SU-DHL-6 (cell line): ENCODE data around the gene CHD2.

Experiments used
- H2AFZ ChIP-seq: fragments of 200-600 bp; sonication (generic); 2 replicates; pipeline ENCODE4 v1.6.1; 2014; ENCODE audit warnings: low read depth, mild to moderate bottlenecking, moderate library complexity, mixed read lengths, antibody characterized with exemption, low read length; ENCODE audit not compliant: severe bottlenecking
- H3F3A ChIP-seq: fragments of 200-600 bp; shearing (Covaris generic); 2 replicates; pipeline ENCODE4 v1.6.0; 2016; ENCODE audit warnings: antibody characterized with exemption, mild to moderate bottlenecking; ENCODE audit not compliant: insufficient read depth
- H3K27ac ChIP-seq: fragments of 200-600 bp; sonication (generic); 2 replicates; pipeline ENCODE4 v1.5.1; 2016; ENCODE audit warnings: low read depth, mild to moderate bottlenecking, low read length, moderate library complexity, mixed read lengths
- H3K27me3 ChIP-seq: fragments of 200-600 bp; sonication (generic), shearing (Covaris generic); 2 replicates; pipeline ENCODE4 v1.6.0; 2014; ENCODE audit warnings: mild to moderate bottlenecking, low read length
- H3K36me3 ChIP-seq: fragments of 200-600 bp; sonication (generic); 2 replicates; pipeline ENCODE4 v1.6.1; 2014; ENCODE audit warnings: mild to moderate bottlenecking, low read length, mixed read lengths
- H3K4me2 ChIP-seq: fragments of 300-600, 200-600 bp; shearing (Covaris generic), sonication (generic); 2 replicates; pipeline ENCODE4 v1.6.0; 2014; ENCODE audit warnings: low read length, low read depth, mild to moderate bottlenecking; ENCODE audit not compliant: poor library complexity, severe bottlenecking
- H3K4me3 ChIP-seq: fragments of 200-600 bp; sonication (generic); 2 replicates; pipeline ENCODE4 v1.5.1; 2014; ENCODE audit warnings: antibody characterized with exemption, low read length, mild to moderate bottlenecking, mixed read lengths; ENCODE audit not compliant: insufficient read depth, poor library complexity, severe bottlenecking
- H3K79me2 ChIP-seq: fragments of 200-600 bp; sonication (generic); 2 replicates; pipeline ENCODE4 v1.6.1; 2014; ENCODE audit warnings: mild to moderate bottlenecking, low read length, moderate library complexity; ENCODE audit not compliant: insufficient read depth
- H3K9ac ChIP-seq: fragments of 200-600 bp; sonication (generic); 2 replicates; pipeline ENCODE4 v1.7.0; 2014; ENCODE audit warnings: mild to moderate bottlenecking, low read length
- H3K9me2 ChIP-seq: fragments of 200-600 bp; sonication (generic); replicated peaks from 2 replicates; pipeline ENCODE4 v1.6.1; 2014; ENCODE audit warnings: low read length; ENCODE audit not compliant: insufficient read depth
- H3K9me3 ChIP-seq: fragments of 200-600 bp; sonication (generic); 2 replicates; pipeline ENCODE4 v1.6.1; 2014; ENCODE audit warnings: low read length, mixed read lengths; ENCODE audit not compliant: insufficient read depth
- H4K20me1 ChIP-seq: fragments of 200-600 bp; sonication (generic); 2 replicates; pipeline ENCODE4 v1.6.1; 2014; ENCODE audit warnings: low read depth, mild to moderate bottlenecking, antibody characterized with exemption, low read length, moderate library complexity, mixed read lengths
- EZH2phosphoT487 ChIP-seq: fragments of 200-600 bp; sonication (generic), shearing (Covaris generic); conservative IDR thresholded peaks from 2 replicates; pipeline ENCODE4 v1.6.1; 2018; ENCODE audit warnings: mild to moderate bottlenecking, antibody characterized with exemption, low read length, moderate library complexity, mixed read lengths
- TF ChIP-seq, protein P1 (sequence below): fragments of 200-600 bp; sonication (generic); IDR thresholded peaks from one replicate; pipeline ENCODE4 v1.5.1; 2017; ENCODE audit warnings: antibody characterized with exemption, mild to moderate bottlenecking, low read length, moderate library complexity; ENCODE audit not compliant: insufficient read depth, poor library complexity, severe bottlenecking

The CHD2 gene

DNA sequence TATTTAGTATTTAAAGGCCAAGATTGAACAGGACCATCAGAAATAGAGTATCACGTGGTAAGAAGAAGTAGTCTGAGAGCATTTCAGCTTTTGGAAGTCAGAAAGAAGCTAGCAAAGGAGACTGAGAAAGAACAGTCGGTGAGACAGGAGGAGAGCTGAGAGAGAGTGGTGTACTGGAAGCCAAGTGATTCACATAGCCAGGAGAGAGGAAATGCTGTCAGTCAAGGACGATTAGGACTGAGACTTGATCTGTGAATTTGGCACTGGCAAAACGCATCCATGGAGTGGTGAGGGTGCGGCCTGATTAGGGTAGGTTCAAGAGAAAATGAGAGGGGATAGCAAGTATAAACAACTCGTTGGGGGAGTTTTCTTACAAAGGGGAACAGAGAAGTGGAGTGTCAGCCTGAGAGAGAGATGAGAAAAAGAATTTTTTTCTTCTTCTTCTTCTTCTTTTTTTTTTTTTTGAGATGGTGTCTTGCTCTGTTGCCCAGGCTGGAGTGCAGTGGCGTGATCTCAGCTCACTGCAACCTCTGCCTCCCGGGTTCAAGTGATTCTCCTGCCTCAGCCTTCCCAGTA lies 44.9 kb downstream of the CHD2 start:
- no peak overlapping the region for H3K4me3 ChIP-seq
- peaks cover 13% of the 10 kb centered on the region; the same call in 1 of the 2 replicates for H3F3A ChIP-seq
- H2AFZ ChIP-seq, result no peak overlapping the region
- no peaks in the 10 kb centered on the region for H3K27me3 ChIP-seq
- no peaks in the 10 kb centered on the region for H3K9me2 ChIP-seq
- no peak overlapping the region for H3K9ac ChIP-seq
- TF ChIP-seq, protein P1, sequence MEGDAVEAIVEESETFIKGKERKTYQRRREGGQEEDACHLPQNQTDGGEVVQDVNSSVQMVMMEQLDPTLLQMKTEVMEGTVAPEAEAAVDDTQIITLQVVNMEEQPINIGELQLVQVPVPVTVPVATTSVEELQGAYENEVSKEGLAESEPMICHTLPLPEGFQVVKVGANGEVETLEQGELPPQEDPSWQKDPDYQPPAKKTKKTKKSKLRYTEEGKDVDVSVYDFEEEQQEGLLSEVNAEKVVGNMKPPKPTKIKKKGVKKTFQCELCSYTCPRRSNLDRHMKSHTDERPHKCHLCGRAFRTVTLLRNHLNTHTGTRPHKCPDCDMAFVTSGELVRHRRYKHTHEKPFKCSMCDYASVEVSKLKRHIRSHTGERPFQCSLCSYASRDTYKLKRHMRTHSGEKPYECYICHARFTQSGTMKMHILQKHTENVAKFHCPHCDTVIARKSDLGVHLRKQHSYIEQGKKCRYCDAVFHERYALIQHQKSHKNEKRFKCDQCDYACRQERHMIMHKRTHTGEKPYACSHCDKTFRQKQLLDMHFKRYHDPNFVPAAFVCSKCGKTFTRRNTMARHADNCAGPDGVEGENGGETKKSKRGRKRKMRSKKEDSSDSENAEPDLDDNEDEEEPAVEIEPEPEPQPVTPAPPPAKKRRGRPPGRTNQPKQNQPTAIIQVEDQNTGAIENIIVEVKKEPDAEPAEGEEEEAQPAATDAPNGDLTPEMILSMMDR, result no peak
- TF ChIP-seq EZH2phosphoT487, result no peak
- no peaks in the 10 kb centered on the region for H4K20me1 ChIP-seq
- no peaks in the 10 kb centered on the region for H3K79me2 ChIP-seq
- H3K4me2 ChIP-seq, result no peak overlapping the region
- H3K9me3 ChIP-seq, result peaks cover 24% of the 10 kb centered on the region; the same call in 1 of the 2 replicates
- no peak overlapping the region for H3K27ac ChIP-seq
- H3K36me3 ChIP-seq, result peaks cover 93% of the 10 kb centered on the region

- Histone ChIP-seq H3K4me3 (no peak overlapping the region), H3K9ac (no peak overlapping the region), H3K9me2 (no peaks in the 10 kb centered on the region), H3F3A (0 out of 2 replicates have a peak, but pooled peaks cover 4% of the 10 kb centered on the region), H3K27me3 (no peaks in the 10 kb centered on the region), H3K9me3 (peaks cover 24% of the 10 kb centered on the region; the same call in 1 of the 2 replicates), H2AFZ (no peak overlapping the region), H3K27ac (no peak overlapping the region), H3K4me2 (no peak overlapping the region), H3K79me2 (no peaks in the 10 kb centered on the region), H4K20me1 (no peaks in the 10 kb centered on the region), H3K36me3 (peaks cover 85% of the 10 kb centered on the region)
- no peak for TF ChIP-seq EZH2phosphoT487
- TF ChIP-seq, protein P1, result no peak
Observed at GRCh38 chr15:92947071-92947730, 47.1 kb downstream of the CHD2 start.

DNA sequence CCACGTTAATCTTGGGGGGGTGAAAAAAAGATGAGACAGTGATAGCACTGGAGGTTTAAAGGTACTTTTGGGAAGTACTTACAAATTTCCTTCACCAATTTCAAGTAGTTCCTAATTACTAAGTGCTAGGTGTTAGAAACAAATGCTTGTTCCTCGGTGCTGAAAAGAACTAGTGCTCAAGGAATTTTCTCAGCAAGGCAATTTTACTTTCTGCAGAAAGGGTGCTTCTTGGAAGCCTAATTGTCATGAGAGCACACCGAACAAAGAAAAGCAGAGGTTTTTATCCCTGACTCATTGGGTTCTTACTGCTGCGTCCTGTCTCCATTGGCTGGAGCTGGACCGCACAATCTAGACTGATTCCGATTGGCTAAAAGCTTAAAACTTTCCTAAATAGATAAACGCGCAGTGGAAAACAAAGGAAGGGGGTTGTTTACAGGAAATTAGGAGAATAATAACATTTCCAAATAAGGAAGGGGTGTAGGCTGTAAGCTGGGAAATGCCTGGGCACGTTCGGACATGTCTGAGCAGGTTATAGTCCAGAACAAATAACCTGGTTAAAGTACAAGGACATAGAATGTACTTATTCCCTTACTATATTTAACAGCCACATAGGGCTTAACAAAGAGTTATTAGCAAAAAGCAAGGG lies 49.6 kb downstream of the CHD2 start:
- Histone ChIP-seq H4K20me1 (no peaks in the 10 kb centered on the region), H3K27ac (no peak overlapping the region; the same call in 1 of the 2 replicates), H3K9me3 (peaks cover 24% of the 10 kb centered on the region; the same call in 1 of the 2 replicates), H3K4me3 (no peak overlapping the region), H3K36me3 (peaks cover 83% of the 10 kb centered on the region), H3K9me2 (no peaks in the 10 kb centered on the region), H3F3A (peaks cover 9% of the 10 kb centered on the region; the same call in 1 of the 2 replicates), H3K27me3 (no peaks in the 10 kb centered on the region), H2AFZ (no peak overlapping the region), H3K79me2 (no peaks in the 10 kb centered on the region), H3K9ac (no peak overlapping the region), H3K4me2 (no peak overlapping the region)
- TF ChIP-seq, protein P1, result no peak
- no peak for TF ChIP-seq EZH2phosphoT487
